ENCODE data around the gene ECE1.

ECE1 gene

DNA sequence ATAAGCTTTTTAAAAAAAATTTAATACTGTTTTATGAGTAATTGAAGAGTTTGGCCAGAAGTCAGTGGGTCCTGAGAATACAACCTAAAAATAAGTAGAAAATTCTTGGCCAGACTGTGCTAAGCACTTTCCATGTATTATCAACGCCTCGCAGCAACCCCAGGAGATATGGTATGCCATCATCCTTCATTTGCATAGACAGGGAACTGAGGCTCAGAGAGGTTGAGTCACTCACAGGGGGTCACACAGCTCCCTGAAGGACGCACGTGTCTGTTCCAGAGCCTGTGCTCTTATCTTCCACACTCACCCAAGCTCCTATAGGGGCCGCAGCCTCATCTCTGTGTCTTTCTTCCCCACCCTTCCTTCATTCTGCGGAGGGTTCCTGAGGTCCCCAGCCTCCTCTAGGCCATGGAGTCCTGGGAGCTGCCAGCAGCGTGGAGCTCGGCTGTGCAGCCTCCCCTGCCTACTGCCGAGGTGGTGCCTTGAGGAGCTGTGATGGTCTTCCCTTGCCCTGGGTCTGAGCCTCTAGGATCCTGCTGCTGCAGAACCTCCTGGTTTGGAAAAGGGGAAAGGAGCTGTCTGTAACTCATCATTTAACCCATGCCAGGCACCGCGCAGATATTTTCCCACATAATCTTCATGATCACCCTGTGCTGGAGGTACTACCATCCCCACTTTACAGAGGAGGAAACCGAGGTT lies 30.3 kb upstream of the ECE1 start:
- no peak overlapping the region for H4K8ac ChIP-seq (ENCODE audit: low read depth, low read length)
- H3K14ac ChIP-seq (ENCODE audit: low read length), result no peak overlapping the region
- H2AFZ ChIP-seq (ENCODE audit: low read length), result no peak overlapping the region
- no peak overlapping the region for H3K27ac ChIP-seq (replicated peaks; ENCODE audit: low read length)
- no peak overlapping the region for H2BK5ac ChIP-seq (ENCODE audit: low read length)
- no peak for DNase-seq (ENCODE audit: low spot score)
- H4K91ac ChIP-seq (ENCODE audit: low read depth, low read length, poor library complexity), result no peak overlapping the region
- peak overlapping the region; percentile 31 for H3K23ac ChIP-seq (ENCODE audit: low read depth, low read length, poor library complexity)
- WGBS, 2 donors (ENCODE audit: extremely low coverage in 2 of 2, insufficient read length in 2 of 2, insufficient replicate concordance in 1 of 2), result no CpG with 5 or more reads among the region's 12 CpGs
- H3K79me1 ChIP-seq (ENCODE audit: low read depth, low read length), result no peaks in the 10 kb centered on the region
- peak overlapping the region; percentile 51 for H2AK5ac ChIP-seq (ENCODE audit: low read depth, low read length)
- no peak overlapping the region for H3K9ac ChIP-seq (ENCODE audit: low read depth, low read length, poor library complexity)
- H3K27me3 ChIP-seq (ENCODE audit: control insufficient read depth in 3 of 3, insufficient read depth in 3 of 3, low read depth in 1 of 3, low read length in 3 of 3), result no peaks in the 10 kb centered on the region
- peak overlapping the region; percentile 73 for H3K18ac ChIP-seq (ENCODE audit: low read length)
- no peak overlapping the region for H3K4ac ChIP-seq (ENCODE audit: low read length)
- peak overlapping the region; percentile 34 for H2BK15ac ChIP-seq (ENCODE audit: low read length)
- H3K9me3 ChIP-seq (replicated peaks in 1 of 2; ENCODE audit: control insufficient read depth in 2 of 2, insufficient read depth in 1 of 2, low read depth in 1 of 2, low read length in 2 of 2), result no peaks in the 10 kb centered on the region
- no peak overlapping the region for H2BK12ac ChIP-seq (ENCODE audit: low read length)
- H3K4me2 ChIP-seq (ENCODE audit: insufficient read depth, low read length, poor library complexity, severe bottlenecking), result no peak overlapping the region
- H3K36me3 ChIP-seq (replicated peaks in 1 of 2; ENCODE audit: control insufficient read depth in 2 of 2, insufficient read depth in 2 of 2, low read length in 2 of 2), result no peaks in the 10 kb centered on the region
- peaks cover 49 to 58% of the 10 kb centered on the region in 2 donors for H3K4me1 ChIP-seq (ENCODE audit: control insufficient read depth in 2 of 2, insufficient read depth in 1 of 2, low read depth in 1 of 2, low read length in 2 of 2)
- H2BK120ac ChIP-seq (ENCODE audit: low read depth, low read length), result no peak overlapping the region
- peak overlapping the region in 1 of 2 donors; percentile 9 for H3K4me3 ChIP-seq (ENCODE audit: low read length in 2 of 2)

DNA sequence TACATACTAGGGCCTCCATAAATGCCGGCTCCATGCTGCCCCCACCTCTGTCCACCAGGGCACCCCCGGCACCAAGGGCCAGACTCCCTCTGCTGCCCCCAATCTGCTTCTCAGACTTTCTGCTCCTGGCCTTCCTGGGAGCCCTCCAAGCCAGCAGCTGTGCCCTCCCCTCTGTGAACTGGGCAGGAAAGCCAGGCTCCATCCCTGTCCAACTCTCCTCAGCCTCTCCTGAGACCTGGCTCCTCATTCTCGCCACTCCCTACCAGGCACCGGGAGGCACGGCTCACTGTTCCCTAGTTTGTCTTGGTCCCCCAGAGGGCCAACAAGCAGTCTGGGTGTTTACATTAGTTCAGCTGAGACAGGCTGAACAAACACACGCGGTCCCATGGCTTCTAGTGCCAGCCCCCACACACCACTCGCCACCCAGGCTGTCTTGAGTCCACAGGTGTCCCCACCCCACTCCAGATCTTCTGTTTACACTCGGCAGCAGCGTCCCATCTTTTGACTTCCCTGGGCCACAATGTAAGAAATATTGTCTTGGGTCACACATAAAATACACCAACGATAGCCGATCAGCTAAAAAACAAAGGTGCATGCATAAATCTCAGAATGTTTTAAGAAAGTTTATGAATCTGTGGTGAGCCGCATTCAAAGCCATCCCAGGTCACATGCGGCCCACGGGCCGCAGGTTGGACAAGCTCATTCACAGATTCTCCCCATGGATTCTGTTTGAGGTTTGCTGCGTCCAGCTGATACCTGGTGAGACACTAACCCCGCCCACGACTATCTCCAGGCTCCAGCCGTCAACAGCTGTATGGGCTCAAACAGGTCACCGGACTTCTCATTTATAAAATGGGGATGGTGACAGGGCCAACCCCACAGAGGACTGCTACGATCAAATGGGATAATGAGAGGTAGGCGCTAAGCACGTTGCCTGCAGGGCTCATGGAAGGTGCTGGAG lies 29.5 kb upstream of the ECE1 start:
- Histone ChIP-seq H2AFZ (ENCODE audit: low read length) (no peak overlapping the region), H3K79me1 (ENCODE audit: low read depth, low read length) (peaks cover 2% of the 10 kb centered on the region), H3K18ac (ENCODE audit: low read length) (peak overlapping the region; percentile 57), H3K27me3 (ENCODE audit: control insufficient read depth in 3 of 3, insufficient read depth in 3 of 3, low read depth in 1 of 3, low read length in 3 of 3) (no peaks in the 10 kb centered on the region), H3K9me3 (replicated peaks in 1 of 2; ENCODE audit: control insufficient read depth in 2 of 2, insufficient read depth in 1 of 2, low read depth in 1 of 2, low read length in 2 of 2) (no peaks in the 10 kb centered on the region), H2BK12ac (ENCODE audit: low read length) (no peak overlapping the region), H3K4me3 (ENCODE audit: low read length in 2 of 2) (no peak overlapping the region), H3K23ac (ENCODE audit: low read depth, low read length, poor library complexity) (no peak overlapping the region), H2BK15ac (ENCODE audit: low read length) (no peak overlapping the region), H2BK120ac (ENCODE audit: low read depth, low read length) (no peak overlapping the region), H3K4ac (ENCODE audit: low read length) (no peak overlapping the region), H2BK5ac (ENCODE audit: low read length) (no peak overlapping the region), H3K36me3 (replicated peaks in 1 of 2; ENCODE audit: control insufficient read depth in 2 of 2, insufficient read depth in 2 of 2, low read length in 2 of 2) (no peaks in the 10 kb centered on the region), H3K4me1 (ENCODE audit: control insufficient read depth in 2 of 2, insufficient read depth in 1 of 2, low read depth in 1 of 2, low read length in 2 of 2) (peaks cover 44 to 54% of the 10 kb centered on the region in 2 donors), H3K4me2 (ENCODE audit: insufficient read depth, low read length, poor library complexity, severe bottlenecking) (no peak overlapping the region), H2AK5ac (ENCODE audit: low read depth, low read length) (peak overlapping the region; percentile 38), H4K8ac (ENCODE audit: low read depth, low read length) (no peak overlapping the region), H4K91ac (ENCODE audit: low read depth, low read length, poor library complexity) (no peak overlapping the region), H3K14ac (ENCODE audit: low read length) (no peak overlapping the region), H3K27ac (replicated peaks; ENCODE audit: low read length) (no peak overlapping the region), H3K9ac (ENCODE audit: low read depth, low read length, poor library complexity) (no peak overlapping the region)
- no peak for DNase-seq (ENCODE audit: low spot score)
- whole genome bisulfite sequencing, 2 donors (ENCODE audit: extremely low coverage in 2 of 2, insufficient read length in 2 of 2, insufficient replicate concordance in 1 of 2), result no CpG with 5 or more reads among the region's 24 CpGs

- Histone ChIP-seq H3K18ac (ENCODE audit: low read length) (peak overlapping the region; percentile 61), H3K27me3 (ENCODE audit: control insufficient read depth in 3 of 3, insufficient read depth in 3 of 3, low read depth in 1 of 3, low read length in 3 of 3) (no peaks in the 10 kb centered on the region), H3K4me3 (ENCODE audit: low read length in 2 of 2) (no peak overlapping the region), H4K8ac (ENCODE audit: low read depth, low read length) (no peak overlapping the region), H3K79me1 (ENCODE audit: low read depth, low read length) (peaks cover 2% of the 10 kb centered on the region), H3K4ac (ENCODE audit: low read length) (peak overlapping the region; percentile 37), H2BK15ac (ENCODE audit: low read length) (peak overlapping the region; percentile 24), H3K4me1 (ENCODE audit: control insufficient read depth in 2 of 2, insufficient read depth in 1 of 2, low read depth in 1 of 2, low read length in 2 of 2) (peaks cover 45 to 54% of the 10 kb centered on the region in 2 donors), H2BK120ac (ENCODE audit: low read depth, low read length) (no peak overlapping the region), H3K9me3 (replicated peaks in 1 of 2; ENCODE audit: control insufficient read depth in 2 of 2, insufficient read depth in 1 of 2, low read depth in 1 of 2, low read length in 2 of 2) (no peaks in the 10 kb centered on the region), H2BK12ac (ENCODE audit: low read length) (no peak overlapping the region), H2AFZ (ENCODE audit: low read length) (no peak overlapping the region), H3K36me3 (replicated peaks in 1 of 2; ENCODE audit: control insufficient read depth in 2 of 2, insufficient read depth in 2 of 2, low read length in 2 of 2) (no peaks in the 10 kb centered on the region), H2BK5ac (ENCODE audit: low read length) (no peak overlapping the region), H3K4me2 (ENCODE audit: insufficient read depth, low read length, poor library complexity, severe bottlenecking) (no peak overlapping the region), H3K23ac (ENCODE audit: low read depth, low read length, poor library complexity) (no peak overlapping the region), H2AK5ac (ENCODE audit: low read depth, low read length) (peak overlapping the region; percentile 70), H4K91ac (ENCODE audit: low read depth, low read length, poor library complexity) (no peak overlapping the region), H3K9ac (ENCODE audit: low read depth, low read length, poor library complexity) (no peak overlapping the region), H3K27ac (replicated peaks; ENCODE audit: low read length) (no peak overlapping the region), H3K14ac (ENCODE audit: low read length) (no peak overlapping the region)
- WGBS, 2 donors (ENCODE audit: extremely low coverage in 2 of 2, insufficient read length in 2 of 2, insufficient replicate concordance in 1 of 2), result no CpG with 5 or more reads among the region's 16 CpGs
- no peak for DNase-seq (ENCODE audit: low spot score)
Measured at GRCh38 chr1:21318714-21319159, 28.5 kb upstream of the ECE1 start.

Measured in neuronal stem cell (in vitro differentiated cells).